Calu3 (cell line): ENCODE data around the gene ABCC10. TPM values are rescaled to one million over a fixed set of nuclear protein-coding genes. Genes with fewer than 3 reads are reported as not detected.

ENCODE experiments used
- BruUV-seq: library from RNA; stranded (reverse); fragments of 400-500 nt; replicated peaks from 2 replicates; lab custom pipeline; 2021; lab: Mats Ljungman, UMichigan
- CTCF ChIA-PET: fragments of 300-600 bp; sonication (Branson Sonifier 250); formaldehyde crosslinking; loops from one replicate; lab custom pipeline; 2022; ENCODE audit warnings: antibody characterized with exemption; lab: Charles Lee
- DNase-seq: peaks from one replicate; pipeline ENCODE4 v3.0.0; 2022
- H3K27ac Mint-ChIP-seq: one replicate; pipeline ENCODE4 v1.8.0; 2022; ENCODE audit warnings: mixed read lengths; ENCODE audit not compliant: unreplicated experiment
- H3K27me3 Mint-ChIP-seq: one replicate; pipeline ENCODE4 v1.8.0; 2022; ENCODE audit warnings: mixed read lengths; ENCODE audit not compliant: unreplicated experiment
- H3K36me3 Mint-ChIP-seq: one replicate; pipeline ENCODE4 v1.8.0; 2022; ENCODE audit warnings: mild to moderate bottlenecking, moderate library complexity, mixed read lengths; ENCODE audit not compliant: insufficient read depth, unreplicated experiment
- H3K4me1 Mint-ChIP-seq: one replicate; pipeline ENCODE4 v1.8.0; 2022; ENCODE audit warnings: mild to moderate bottlenecking, low read depth, mixed read lengths; ENCODE audit not compliant: unreplicated experiment
- H3K4me3 Mint-ChIP-seq: one replicate; pipeline ENCODE4 v1.8.0; 2022; ENCODE audit warnings: mild to moderate bottlenecking, low read depth, moderate library complexity, mixed read lengths; ENCODE audit not compliant: unreplicated experiment
- H3K9me3 Mint-ChIP-seq: one replicate; pipeline ENCODE4 v1.8.0; 2022; ENCODE audit warnings: low read depth, mixed read lengths; ENCODE audit not compliant: unreplicated experiment
- intact Hi-C: fragments of 100-400 bp; cut with micrococcal nuclease; formaldehyde crosslinking; loops from one replicate; pipeline ENCODE4 v1.10.0; 2022; ENCODE audit not compliant: unreplicated experiment
- total RNA-seq: library from RNA; stranded (reverse); gene quantifications from 2 replicates; pipeline ENCODE4 v1.2.3, GENCODE V29; 2022
- TF ChIP-seq, protein P1 (sequence below): fragments of 200-600 bp; IDR thresholded peaks from one replicate; pipeline ENCODE4 v1.8.0; 2022; ENCODE audit warnings: antibody characterized with exemption; ENCODE audit not compliant: unreplicated experiment

The ABCC10 gene
- total RNA-seq, 1 experiment from 2014 or later = 53.0 TPM

DNA sequence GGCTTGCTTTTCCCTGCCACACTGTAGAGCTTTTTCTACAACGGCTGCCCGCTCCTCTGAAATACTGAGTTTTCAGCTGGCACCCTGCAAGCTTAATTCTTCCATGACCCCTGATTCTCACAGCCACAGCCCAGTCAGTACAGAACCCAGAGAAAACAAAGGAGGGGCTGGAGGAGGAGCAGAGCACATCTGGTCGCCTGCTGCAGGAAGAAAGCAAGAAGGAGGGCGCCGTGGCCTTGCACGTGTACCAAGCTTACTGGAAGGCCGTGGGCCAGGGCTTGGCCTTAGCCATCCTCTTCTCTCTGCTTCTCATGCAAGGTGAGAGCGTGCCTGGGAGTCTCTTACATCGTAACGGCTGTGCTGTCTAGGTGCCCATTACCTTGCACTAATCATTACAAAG is 16.7 kb downstream of the ABCC10 start:
- no TSS peak for BruUV-seq

DNA sequence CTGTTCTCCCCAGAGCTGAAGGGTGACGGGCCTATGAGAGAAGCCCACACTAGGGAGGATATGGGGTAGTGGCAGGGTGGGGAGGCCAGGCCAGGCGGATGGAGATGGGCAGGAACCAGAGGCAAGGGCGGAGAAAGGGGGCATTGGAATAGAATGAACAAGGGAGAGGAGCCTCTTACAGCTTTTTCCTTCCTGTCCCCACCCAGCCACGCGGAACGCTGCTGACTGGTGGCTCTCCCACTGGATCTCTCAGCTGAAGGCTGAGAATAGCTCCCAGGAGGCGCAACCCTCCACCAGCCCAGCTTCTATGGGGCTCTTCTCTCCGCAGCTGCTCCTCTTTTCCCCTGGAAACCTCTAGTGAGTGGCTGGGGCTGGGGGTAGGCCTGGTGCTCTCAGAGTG is 17.2 kb downstream of the ABCC10 start:
- DNase-seq = no peak
- intact Hi-C loops = no loop called here
- Mint-ChIP-seq H3K4me1 (no peaks in the 10 kb centered on the region), H3K36me3 (peaks cover 38% of the 10 kb centered on the region), H3K4me3 (no peak overlapping the region), H3K9me3 (no peaks in the 10 kb centered on the region), H3K27ac (no peak overlapping the region), H3K27me3 (no peaks in the 10 kb centered on the region)
- TF ChIP-seq, protein P1, sequence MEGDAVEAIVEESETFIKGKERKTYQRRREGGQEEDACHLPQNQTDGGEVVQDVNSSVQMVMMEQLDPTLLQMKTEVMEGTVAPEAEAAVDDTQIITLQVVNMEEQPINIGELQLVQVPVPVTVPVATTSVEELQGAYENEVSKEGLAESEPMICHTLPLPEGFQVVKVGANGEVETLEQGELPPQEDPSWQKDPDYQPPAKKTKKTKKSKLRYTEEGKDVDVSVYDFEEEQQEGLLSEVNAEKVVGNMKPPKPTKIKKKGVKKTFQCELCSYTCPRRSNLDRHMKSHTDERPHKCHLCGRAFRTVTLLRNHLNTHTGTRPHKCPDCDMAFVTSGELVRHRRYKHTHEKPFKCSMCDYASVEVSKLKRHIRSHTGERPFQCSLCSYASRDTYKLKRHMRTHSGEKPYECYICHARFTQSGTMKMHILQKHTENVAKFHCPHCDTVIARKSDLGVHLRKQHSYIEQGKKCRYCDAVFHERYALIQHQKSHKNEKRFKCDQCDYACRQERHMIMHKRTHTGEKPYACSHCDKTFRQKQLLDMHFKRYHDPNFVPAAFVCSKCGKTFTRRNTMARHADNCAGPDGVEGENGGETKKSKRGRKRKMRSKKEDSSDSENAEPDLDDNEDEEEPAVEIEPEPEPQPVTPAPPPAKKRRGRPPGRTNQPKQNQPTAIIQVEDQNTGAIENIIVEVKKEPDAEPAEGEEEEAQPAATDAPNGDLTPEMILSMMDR = no peak
- CTCF ChIA-PET = interaction anchor here (0.6 kb wide), 1 partner anchor 28 kb away, joined by 3 read pairs; no protein-coding TSS in a partner anchor
- no TSS peak for BruUV-seq

More for the DNA sequence above, 16.7 kb downstream of the ABCC10 start:
- H3K27me3 Mint-ChIP-seq = no peaks in the 10 kb centered on the region
- peaks cover 42% of the 10 kb centered on the region for H3K36me3 Mint-ChIP-seq
- H3K9me3 Mint-ChIP-seq = no peaks in the 10 kb centered on the region
- intact Hi-C loops = no loop called here
- H3K4me3 Mint-ChIP-seq = no peak overlapping the region
- no peaks in the 10 kb centered on the region for H3K4me1 Mint-ChIP-seq
- TF ChIP-seq, protein P1 = no peak
- no peak overlapping the region for H3K27ac Mint-ChIP-seq
- CTCF ChIA-PET = interaction anchor here (0.6 to 1.1 kb wide), 2 partner anchors 27 to 166 kb away, joined by 3 read pairs; no protein-coding TSS in a partner anchor
- DNase-seq = no peak

DNA sequence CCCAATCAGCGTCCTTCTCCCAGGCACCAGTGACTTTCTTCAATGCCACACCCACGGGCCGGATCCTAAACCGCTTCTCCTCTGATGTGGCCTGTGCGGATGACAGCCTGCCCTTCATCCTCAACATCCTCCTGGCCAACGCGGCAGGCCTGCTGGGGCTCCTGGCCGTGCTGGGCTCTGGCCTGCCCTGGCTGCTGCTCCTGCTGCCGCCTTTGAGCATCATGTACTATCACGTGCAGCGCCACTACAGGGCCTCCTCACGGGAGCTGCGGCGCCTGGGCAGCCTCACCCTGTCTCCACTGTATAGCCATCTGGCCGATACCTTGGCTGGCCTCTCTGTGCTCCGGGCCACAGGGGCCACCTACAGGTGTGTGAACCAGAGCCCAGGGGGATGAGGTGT is 18.2 kb downstream of the ABCC10 start:
- H3K27ac Mint-ChIP-seq = no peak overlapping the region
- H3K9me3 Mint-ChIP-seq = no peaks in the 10 kb centered on the region
- H3K36me3 Mint-ChIP-seq = peaks cover 40% of the 10 kb centered on the region
- H3K4me3 Mint-ChIP-seq = no peak overlapping the region
- H3K4me1 Mint-ChIP-seq = no peaks in the 10 kb centered on the region
- intact Hi-C loops = no loop called here
- TF ChIP-seq, protein P1 = no peak
- BruUV-seq = no TSS peak
- DNase-seq = no peak
- CTCF ChIA-PET = interaction anchor here (0.5 kb wide), 1 partner anchor 47 kb away, joined by 3 read pairs; no protein-coding TSS in a partner anchor
- H3K27me3 Mint-ChIP-seq = no peaks in the 10 kb centered on the region

DNA sequence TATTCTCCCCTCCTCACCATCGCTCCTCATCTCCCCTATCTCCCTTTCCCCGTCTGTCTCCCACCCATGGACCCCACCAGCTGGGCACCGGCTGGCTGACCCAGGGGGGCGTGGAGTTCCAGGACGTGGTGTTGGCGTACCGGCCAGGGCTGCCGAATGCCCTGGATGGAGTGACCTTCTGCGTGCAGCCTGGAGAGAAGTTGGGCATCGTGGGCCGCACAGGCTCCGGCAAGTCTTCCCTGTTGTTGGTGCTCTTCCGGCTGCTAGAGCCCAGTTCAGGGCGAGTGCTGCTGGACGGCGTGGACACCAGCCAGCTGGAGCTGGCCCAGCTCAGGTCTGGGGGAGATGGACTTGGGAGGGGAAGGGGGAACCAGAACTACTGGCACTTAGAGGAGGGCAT is 20.3 kb downstream of the ABCC10 start:
- H3K9me3 Mint-ChIP-seq = no peaks in the 10 kb centered on the region
- H3K36me3 Mint-ChIP-seq = peaks cover 36% of the 10 kb centered on the region
- H3K27ac Mint-ChIP-seq = no peak overlapping the region
- CTCF ChIA-PET = no interaction called here
- no TSS peak for BruUV-seq
- no peaks in the 10 kb centered on the region for H3K27me3 Mint-ChIP-seq
- intact Hi-C loops = no loop called here
- no peak for DNase-seq
- no peak overlapping the region for H3K4me3 Mint-ChIP-seq
- H3K4me1 Mint-ChIP-seq = no peaks in the 10 kb centered on the region
- TF ChIP-seq, protein P1 = no peak
